ENCODE data around the gene SPATC1L.
"Not testable (repeated sequence)": the region's sequence is repeated elsewhere in the genome, so short reads cannot be mapped to it uniquely, and the experiment has no call there.

SPATC1L gene

GRCh38 chr21:46182548-46183336, 1.5 kb downstream of the SPATC1L start:
- DNase-seq, result no peak

- DNase-seq, result no peak
Measured at GRCh38 chr21:46181953-46182547, 2.2 kb downstream of the SPATC1L start.

GRCh38 chr21:46181436-46181835, 2.8 kb downstream of the SPATC1L start:
- no peak for DNase-seq

GRCh38 chr21:46180778-46181391, 3.4 kb downstream of the SPATC1L start:
- no peak for DNase-seq

GRCh38 chr21:46180079-46180722, 4.1 kb downstream of the SPATC1L start:
- no peak for DNase-seq

- no peak for DNase-seq
Measured at GRCh38 chr21:46179708-46180078, 4.6 kb downstream of the SPATC1L start.

- DNase-seq, result no peak
Measured at GRCh38 chr21:46178961-46179360, 5.3 kb downstream of the SPATC1L start.

- DNase-seq, result not testable (repeated sequence)
Measured at GRCh38 chr21:46176443-46177129, 7.7 kb downstream of the SPATC1L start.

- no peak for DNase-seq
Measured at GRCh38 chr21:46173573-46173972, 10.7 kb downstream of the SPATC1L start.

- no peak for DNase-seq
Measured at GRCh38 chr21:46172863-46173528, 11.3 kb downstream of the SPATC1L start.

- no peak for DNase-seq
Measured at GRCh38 chr21:46171996-46172862, 12.0 kb downstream of the SPATC1L start.

GRCh38 chr21:46171585-46171984, 12.7 kb downstream of the SPATC1L start:
- no peak for DNase-seq

GRCh38 chr21:46170436-46171193, 13.6 kb downstream of the SPATC1L start:
- not testable (repeated sequence) for DNase-seq

GRCh38 chr21:46168659-46169386, 15.4 kb downstream of the SPATC1L start:
- no peak for DNase-seq

- DNase-seq, result no peak
Measured at GRCh38 chr21:46168238-46168637, 16.0 kb downstream of the SPATC1L start.

GRCh38 chr21:46165098-46165497, 19.2 kb downstream of the SPATC1L start:
- no peak for DNase-seq

GRCh38 chr21:46163380-46163779, 20.9 kb downstream of the SPATC1L start:
- DNase-seq, result no peak

GRCh38 chr21:46161633-46162592, 22.3 kb downstream of the SPATC1L start:
- no peak for DNase-seq
